Astrocyte of the spinal cord (primary cell): Measurements from ENCODE around the gene GANC.

ENCODE experiments used
- DNase-seq: peaks from one replicate; pipeline ENCODE4 v3.0.0; 2011; ENCODE audit warnings: low read depth, low spot score
- H3K4me3 ChIP-seq: 2 replicates; pipeline ENCODE4 v1.5.1; 2011; ENCODE audit warnings: low read depth, mild to moderate bottlenecking, low read length, moderate library complexity
- in situ Hi-C: cut with HindIII; loops from 2 replicates; pipeline ENCODE4 v1.10.0; 2017; ENCODE audit warnings: low sequenced_read_pairs
- TF ChIP-seq, protein P1 (sequence below): IDR thresholded peaks from 2 replicates; pipeline ENCODE4 v1.5.1; 2012; ENCODE audit warnings: low read depth, mild to moderate bottlenecking, low read length, inconsistent platforms

The GANC gene

DNA sequence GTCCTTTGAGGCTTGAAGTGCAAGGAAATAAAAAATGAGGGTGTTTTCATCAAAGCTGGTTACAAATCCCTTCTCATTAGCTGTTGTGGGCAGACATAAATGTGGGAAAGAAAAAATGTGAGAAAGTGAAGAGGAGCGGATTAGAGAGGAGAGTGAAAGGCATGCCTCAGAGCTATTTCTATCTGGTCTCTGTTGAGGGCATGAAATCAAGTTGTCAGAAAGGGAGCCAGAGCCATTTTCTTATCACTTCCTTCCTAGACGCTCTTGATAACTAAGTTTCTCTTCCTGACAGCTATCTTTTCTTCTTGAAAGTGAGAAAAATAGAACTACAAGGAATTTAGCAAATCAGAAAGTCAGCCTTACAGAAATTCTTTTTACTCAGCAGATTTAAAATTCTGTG is 65.5 kb downstream of the GANC start:
- no peak for DNase-seq
- no peak overlapping the region for H3K4me3 ChIP-seq
- TF ChIP-seq, protein P1, sequence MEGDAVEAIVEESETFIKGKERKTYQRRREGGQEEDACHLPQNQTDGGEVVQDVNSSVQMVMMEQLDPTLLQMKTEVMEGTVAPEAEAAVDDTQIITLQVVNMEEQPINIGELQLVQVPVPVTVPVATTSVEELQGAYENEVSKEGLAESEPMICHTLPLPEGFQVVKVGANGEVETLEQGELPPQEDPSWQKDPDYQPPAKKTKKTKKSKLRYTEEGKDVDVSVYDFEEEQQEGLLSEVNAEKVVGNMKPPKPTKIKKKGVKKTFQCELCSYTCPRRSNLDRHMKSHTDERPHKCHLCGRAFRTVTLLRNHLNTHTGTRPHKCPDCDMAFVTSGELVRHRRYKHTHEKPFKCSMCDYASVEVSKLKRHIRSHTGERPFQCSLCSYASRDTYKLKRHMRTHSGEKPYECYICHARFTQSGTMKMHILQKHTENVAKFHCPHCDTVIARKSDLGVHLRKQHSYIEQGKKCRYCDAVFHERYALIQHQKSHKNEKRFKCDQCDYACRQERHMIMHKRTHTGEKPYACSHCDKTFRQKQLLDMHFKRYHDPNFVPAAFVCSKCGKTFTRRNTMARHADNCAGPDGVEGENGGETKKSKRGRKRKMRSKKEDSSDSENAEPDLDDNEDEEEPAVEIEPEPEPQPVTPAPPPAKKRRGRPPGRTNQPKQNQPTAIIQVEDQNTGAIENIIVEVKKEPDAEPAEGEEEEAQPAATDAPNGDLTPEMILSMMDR, result no peak
- in situ Hi-C loops, result no loop called here

DNA sequence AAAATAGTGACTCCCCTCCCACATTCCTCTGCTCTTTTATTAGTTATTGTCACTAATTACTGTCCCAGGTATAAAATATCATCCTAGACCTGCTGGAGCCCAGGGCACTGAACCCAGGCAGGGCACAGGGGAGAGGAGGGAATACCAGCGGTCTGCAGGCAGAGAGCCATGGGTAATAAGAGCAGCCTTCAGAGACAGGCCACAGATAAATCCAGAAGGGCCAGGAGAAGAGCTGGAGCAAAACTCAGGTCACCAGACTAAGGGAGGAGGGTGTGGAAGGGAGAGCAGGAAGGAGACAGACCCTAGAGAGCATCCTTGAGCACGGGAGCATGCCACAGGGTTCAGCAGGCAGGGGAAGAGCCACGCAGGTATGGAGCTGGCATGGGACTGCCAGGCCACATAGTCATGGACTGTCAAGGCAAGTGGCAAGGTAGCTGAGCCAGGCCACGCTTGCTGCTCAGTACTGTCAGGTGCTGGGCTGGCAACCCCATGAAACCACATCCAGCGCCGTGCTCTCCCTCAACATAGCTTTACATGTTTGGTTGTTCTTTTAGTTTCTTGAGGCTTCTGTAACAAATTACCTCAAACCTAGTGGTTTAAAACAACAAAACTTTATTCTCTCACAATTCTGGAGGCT is 70.7 kb downstream of the GANC start:
- H3K4me3 ChIP-seq, result no peak overlapping the region
- TF ChIP-seq, protein P1, result no peak
- in situ Hi-C loops, result no loop called here
- DNase-seq, result no peak

DNA sequence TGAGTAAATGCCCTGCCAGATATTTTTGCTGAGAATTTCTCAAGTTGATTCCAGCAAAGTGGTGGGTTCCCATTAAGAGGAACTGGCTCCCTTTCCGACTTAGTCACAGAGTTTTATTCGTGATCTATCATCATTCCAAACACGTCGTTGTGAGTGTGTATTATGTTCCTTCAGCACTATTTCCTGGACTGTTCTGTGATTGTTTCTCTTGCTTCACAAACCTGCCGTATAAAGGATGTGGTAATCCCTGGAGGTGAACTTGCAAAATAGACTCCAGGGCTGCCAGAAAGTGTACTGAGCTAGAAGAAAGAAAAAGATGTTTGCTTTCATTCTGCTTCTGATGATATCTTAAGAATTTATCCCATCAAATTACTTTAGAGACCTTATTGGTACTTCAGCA is 71.8 kb downstream of the GANC start:
- TF ChIP-seq, protein P1, result no peak
- in situ Hi-C loops, result no loop called here
- DNase-seq, result peak; percentile 44
- no peak overlapping the region for H3K4me3 ChIP-seq

DNA sequence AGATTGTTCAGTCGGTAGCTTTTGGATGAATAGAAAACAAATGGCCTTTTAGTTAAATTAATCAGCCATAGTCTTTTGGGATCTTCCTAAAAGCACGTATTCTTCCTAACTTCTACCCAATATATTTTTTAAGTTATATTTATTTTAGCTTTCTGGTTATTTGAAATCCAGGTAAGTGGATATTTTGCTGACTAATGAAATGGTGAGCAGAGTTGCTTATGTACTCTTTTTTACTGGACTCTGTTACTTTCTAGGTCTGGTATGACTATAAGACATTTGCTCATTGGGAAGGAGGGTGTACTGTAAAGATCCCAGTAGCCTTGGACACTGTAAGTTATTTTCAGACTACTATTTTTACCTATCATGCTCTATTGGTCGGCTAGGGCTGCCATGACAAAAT is 72.5 kb downstream of the GANC start:
- TF ChIP-seq, protein P1, result no peak
- in situ Hi-C loops, result no loop called here
- no peak overlapping the region for H3K4me3 ChIP-seq
- DNase-seq, result no peak

DNA sequence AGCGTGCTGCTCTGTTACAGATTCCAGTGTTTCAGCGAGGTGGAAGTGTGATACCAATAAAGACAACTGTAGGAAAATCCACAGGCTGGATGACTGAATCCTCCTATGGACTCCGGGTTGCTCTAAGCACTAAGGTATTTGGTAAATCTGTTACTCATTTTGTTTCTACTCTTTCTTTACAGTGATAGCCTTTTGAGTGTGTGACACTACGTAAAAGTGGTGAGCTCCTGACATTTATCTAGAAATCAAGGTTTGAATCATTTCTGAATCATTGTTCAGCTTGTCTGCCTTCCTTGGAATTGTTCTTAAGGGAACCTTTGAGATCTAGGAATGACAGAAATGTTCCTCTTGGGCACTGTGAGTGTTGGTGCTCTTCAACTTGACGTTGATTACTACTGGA is 75.1 kb downstream of the GANC start:
- peak; percentile 28 for DNase-seq
- in situ Hi-C loops, result no loop called here
- TF ChIP-seq, protein P1, result no peak
- no peak overlapping the region for H3K4me3 ChIP-seq

DNA sequence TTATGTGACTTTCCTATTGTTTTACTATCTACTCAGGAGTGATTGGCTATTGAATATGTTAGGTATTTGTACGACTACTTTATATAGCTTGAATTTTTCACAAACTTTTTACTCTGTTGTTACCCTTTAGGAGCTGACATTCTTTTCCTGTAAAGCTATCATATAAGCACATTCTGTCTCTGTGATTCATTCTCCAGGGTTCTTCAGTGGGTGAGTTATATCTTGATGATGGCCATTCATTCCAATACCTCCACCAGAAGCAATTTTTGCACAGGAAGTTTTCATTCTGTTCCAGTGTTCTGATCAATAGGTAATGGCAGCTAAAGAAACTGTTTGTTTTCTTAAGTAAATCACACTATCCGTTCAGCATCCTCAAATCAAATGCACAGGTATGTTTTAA is 76.2 kb downstream of the GANC start:
- no peak overlapping the region for H3K4me3 ChIP-seq
- TF ChIP-seq, protein P1, result no peak
- in situ Hi-C loops, result no loop called here
- peak; percentile 35 for DNase-seq
